ENCODE data around the gene NPB.
"Not testable (repeated sequence)": the region's sequence is repeated elsewhere in the genome, so short reads cannot be mapped to it uniquely, and the experiment has no call there.

The NPB gene

GRCh38 chr17:81913394-81914102 lies 11.5 kb downstream of the NPB start:
- DNase-seq = no peak

- no peak for DNase-seq
Observed at GRCh38 chr17:81914103-81914850, 12.2 kb downstream of the NPB start.

GRCh38 chr17:81915331-81915730 lies 13.3 kb downstream of the NPB start:
- no peak for DNase-seq

GRCh38 chr17:81916234-81917001 lies 14.4 kb downstream of the NPB start:
- DNase-seq = no peak

- DNase-seq = no peak
Observed at GRCh38 chr17:81917565-81918332, 15.7 kb downstream of the NPB start, which contains the start of gene SIRT7. SIRT7 (minus strand) TSS chr17:81918176; CDS start chr17:81918131, 45 bp downstream.

GRCh38 chr17:81918333-81918669 lies 16.3 kb downstream of the NPB start:
- not testable (repeated sequence) for DNase-seq

- DNase-seq = no peak
Observed at GRCh38 chr17:81918832-81919545, 17.0 kb downstream of the NPB start.

GRCh38 chr17:81920612-81921536 lies 18.8 kb downstream of the NPB start:
- no peak for DNase-seq

GRCh38 chr17:81921537-81921862 lies 19.5 kb downstream of the NPB start:
- no peak for DNase-seq

- no peak for DNase-seq
Observed at GRCh38 chr17:81921996-81922565, 20.0 kb downstream of the NPB start.

- DNase-seq = no peak
Observed at GRCh38 chr17:81922566-81923301, 20.7 kb downstream of the NPB start.

- DNase-seq = no peak
Observed at GRCh38 chr17:81923302-81924260, 21.5 kb downstream of the NPB start.

GRCh38 chr17:81924557-81925532 lies 22.8 kb downstream of the NPB start:
- no peak for DNase-seq

GRCh38 chr17:81925860-81926450 lies 23.9 kb downstream of the NPB start:
- no peak for DNase-seq

- no peak for DNase-seq
Observed at GRCh38 chr17:81926451-81927151, 24.6 kb downstream of the NPB start.

GRCh38 chr17:81927152-81927652 lies 25.2 kb downstream of the NPB start:
- DNase-seq = no peak
